Kidney (tissue), 14 donors: ENCODE results near the gene PKHD1. TPM values are rescaled to one million over a fixed set of nuclear protein-coding genes. Genes with fewer than 3 reads are reported as not detected.

ENCODE experiments used
- DNase-seq, 5 donors: peaks; one replicate each; pipeline ENCODE4 v3.0.0-alpha.2; 2013 to 2020
- FAIRE-seq: peaks from 2 replicates; lab custom pipeline; 2012; peaks lifted over from hg19 to GRCh38; lab: Jason Lieb, UNC
- H3K27ac ChIP-seq, 2 donors: one replicate each; pipeline ENCODE4 v1.7.0; 2013; ENCODE audit warnings: low read depth in 2 of 2, low read length in 2 of 2, inconsistent platforms in 1 of 2
- H3K27me3 ChIP-seq: one replicate; pipeline ENCODE4 v1.7.1; 2013; ENCODE audit warnings: low read length, inconsistent platforms; ENCODE audit not compliant: control insufficient read depth, insufficient read depth
- H3K36me3 ChIP-seq, 3 donors: one replicate each; pipeline versions ENCODE4 v1.7.0 to v1.7.1; 2013; ENCODE audit warnings: low read length in 3 of 3, control low read depth in 1 of 3, inconsistent platforms in 1 of 3; ENCODE audit not compliant: insufficient read depth in 3 of 3, control insufficient read depth in 2 of 3
- H3K4me1 ChIP-seq, 3 donors: one replicate each; pipeline versions ENCODE4 v1.7.0 to v1.7.1; 2013; ENCODE audit warnings: low read length in 3 of 3, inconsistent platforms in 1 of 3, low read depth in 1 of 3; ENCODE audit not compliant: control insufficient read depth in 2 of 3, insufficient read depth in 2 of 3
- H3K4me3 ChIP-seq, 3 donors: one replicate each; pipeline versions ENCODE4 v1.7.0 to v1.8.1; 2013; ENCODE audit warnings: low read length in 3 of 3, control low read depth in 1 of 3, inconsistent platforms in 1 of 3
- H3K9ac ChIP-seq, 3 donors: one replicate each; pipeline versions ENCODE4 v1.7.0 to v1.7.1; 2013; ENCODE audit warnings: low read length in 3 of 3, control low read depth in 1 of 3, inconsistent platforms in 1 of 3
- H3K9me3 ChIP-seq, 3 donors: one replicate each; pipeline versions ENCODE4 v1.7.0 to v1.7.1; 2013; ENCODE audit warnings: low read length in 3 of 3, control low read depth in 1 of 3, inconsistent platforms in 1 of 3; ENCODE audit not compliant: control insufficient read depth in 2 of 3, insufficient read depth in 1 of 3
- intact Hi-C: fragments of 100-400 bp; cut with DNase I; formaldehyde crosslinking; loops from one replicate; pipeline ENCODE4 v1.11.1; 2022
- polyA plus RNA-seq: library from polyadenylated mRNA; stranded (reverse); fragments of 350-450 nt; fragmentation: Illumina TruSeq; extraction: RNeasy Lipid Tissue Mini Kit (QIAGEN cat#74804); gene quantifications from one replicate; pipeline ENCODE4 v1.2.3, GENCODE V29; 2014; ENCODE audit warnings: low read depth, low replicate concordance; ENCODE audit not compliant: insufficient read depth
- total RNA-seq: library from RNA; stranded (reverse); fragmentation: NEBNext Ultra II Directional; extraction: Animal tissue kit (Norgen Biotek cat#: 25700); gene quantifications from one replicate; pipeline ENCODE4 v1.2.1, GENCODE V29; 2021
- TF ChIP-seq, protein P1 (sequence below): IDR thresholded peaks from 3 replicates; pipeline ENCODE4 v1.5.1; 2012; ENCODE audit warnings: mild to moderate bottlenecking, moderate library complexity, borderline replicate concordance; ENCODE audit not compliant: insufficient read depth; ENCODE audit errors: extremely low read depth
- donor health status: control.
- donor health status: control.
- donor health status: control.
- donor health status: control.
- donor health status: control.
- donor health status: DM: yes; HTN: yes; CAD: no.
- donor health status: Normal renal cell carcinoma (clear cell type).

The PKHD1 gene
- total and polyA plus RNA-seq, 2 donors from 2014 or later, result 6.0 to 77.5 TPM

- Histone ChIP-seq H3K9ac (no peak overlapping the region), H3K27me3 (no peaks in the 10 kb centered on the region), H3K4me1 (no peaks in the 10 kb centered on the region), H3K4me3 (no peak overlapping the region), H3K27ac (no peak overlapping the region), H3K9me3 (no peaks in the 10 kb centered on the region), H3K36me3 (no peaks in the 10 kb centered on the region)
- FAIRE-seq (no peak), DNase-seq (no peak)
- intact Hi-C loops, result no loop called here
- TF ChIP-seq, protein P1, sequence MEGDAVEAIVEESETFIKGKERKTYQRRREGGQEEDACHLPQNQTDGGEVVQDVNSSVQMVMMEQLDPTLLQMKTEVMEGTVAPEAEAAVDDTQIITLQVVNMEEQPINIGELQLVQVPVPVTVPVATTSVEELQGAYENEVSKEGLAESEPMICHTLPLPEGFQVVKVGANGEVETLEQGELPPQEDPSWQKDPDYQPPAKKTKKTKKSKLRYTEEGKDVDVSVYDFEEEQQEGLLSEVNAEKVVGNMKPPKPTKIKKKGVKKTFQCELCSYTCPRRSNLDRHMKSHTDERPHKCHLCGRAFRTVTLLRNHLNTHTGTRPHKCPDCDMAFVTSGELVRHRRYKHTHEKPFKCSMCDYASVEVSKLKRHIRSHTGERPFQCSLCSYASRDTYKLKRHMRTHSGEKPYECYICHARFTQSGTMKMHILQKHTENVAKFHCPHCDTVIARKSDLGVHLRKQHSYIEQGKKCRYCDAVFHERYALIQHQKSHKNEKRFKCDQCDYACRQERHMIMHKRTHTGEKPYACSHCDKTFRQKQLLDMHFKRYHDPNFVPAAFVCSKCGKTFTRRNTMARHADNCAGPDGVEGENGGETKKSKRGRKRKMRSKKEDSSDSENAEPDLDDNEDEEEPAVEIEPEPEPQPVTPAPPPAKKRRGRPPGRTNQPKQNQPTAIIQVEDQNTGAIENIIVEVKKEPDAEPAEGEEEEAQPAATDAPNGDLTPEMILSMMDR, result no peak
Measured at GRCh38 chr6:51565472-51565871, 521.9 kb downstream of the PKHD1 start.

Other genes with a start within 250 kb of the PKHD1 start
- gene IL17A, start 98.8 kb upstream of the PKHD1 start, total RNA-seq, result not detected
- not detected for gene IL17A, start 98.8 kb upstream of the PKHD1 start, polyA plus RNA-seq
- gene IL17F, start 156.9 kb upstream of the PKHD1 start, total RNA-seq, result not detected
- not detected for gene IL17F, start 156.9 kb upstream of the PKHD1 start, polyA plus RNA-seq
- gene MCM3, start 197.1 kb upstream of the PKHD1 start, total RNA-seq, result 40.9 TPM
- gene MCM3, start 197.1 kb upstream of the PKHD1 start, polyA plus RNA-seq, result 19.7 TPM